Trophoblast cell (in vitro differentiated cells and primary cell): Measurements from ENCODE around the gene CIB4.

ENCODE experiments used
- DNase-seq, 2 donors: peaks; one replicate each; pipeline ENCODE4 v3.0.0-alpha.2; 2016
- H2AFZ ChIP-seq: 2 replicates; pipeline ENCODE4 v1.6.1; 2013; ENCODE audit warnings: low read length, moderate library complexity, mild to moderate bottlenecking; ENCODE audit not compliant: insufficient read depth, poor library complexity
- H2AK5ac ChIP-seq: 2 replicates; pipeline ENCODE4 v1.6.1; 2013; ENCODE audit warnings: mild to moderate bottlenecking, low read length
- H2BK120ac ChIP-seq: 2 replicates; pipeline ENCODE4 v1.6.1; 2013; ENCODE audit warnings: low read length, mild to moderate bottlenecking, moderate library complexity; ENCODE audit not compliant: insufficient read depth, poor library complexity
- H2BK12ac ChIP-seq: 2 replicates; pipeline ENCODE4 v1.6.1; 2013; ENCODE audit warnings: mild to moderate bottlenecking, low read length, moderate library complexity
- H2BK5ac ChIP-seq: 2 replicates; pipeline ENCODE4 v1.6.1; 2013; ENCODE audit warnings: low read length, low read depth, moderate library complexity, mild to moderate bottlenecking; ENCODE audit not compliant: poor library complexity
- H3K14ac ChIP-seq: 2 replicates; pipeline ENCODE4 v1.6.1; 2013; ENCODE audit warnings: mild to moderate bottlenecking, low read length
- H3K18ac ChIP-seq: 2 replicates; pipeline ENCODE4 v1.6.1; 2013; ENCODE audit warnings: mild to moderate bottlenecking, low read length
- H3K23ac ChIP-seq: 2 replicates; pipeline ENCODE4 v1.6.1; 2013; ENCODE audit warnings: low read length
- H3K27ac ChIP-seq: 2 replicates; pipeline ENCODE4 v1.5.1; 2013; ENCODE audit warnings: low read depth, mild to moderate bottlenecking, inconsistent platforms, low read length, moderate library complexity
- H3K27me3 ChIP-seq: 2 replicates; pipeline ENCODE4 v1.6.1; 2013; ENCODE audit warnings: inconsistent platforms, mild to moderate bottlenecking, low read length, moderate library complexity; ENCODE audit not compliant: insufficient read depth
- H3K36me3 ChIP-seq, 2 experiments: 1 replicate in 1 of 2; 2 replicates in 1 of 2; pipeline ENCODE4 v1.6.1; 2013; ENCODE audit warnings: low read length in 2 of 2, mild to moderate bottlenecking in 2 of 2, moderate library complexity in 1 of 2; ENCODE audit not compliant: insufficient read depth in 2 of 2, control insufficient read depth in 1 of 2
- H3K4ac ChIP-seq: 2 replicates; pipeline ENCODE4 v1.6.1; 2013; ENCODE audit warnings: low read depth, mild to moderate bottlenecking, low read length, moderate library complexity
- H3K4me1 ChIP-seq, 2 experiments: 1 replicate in 1 of 2; 2 replicates in 1 of 2; pipeline ENCODE4 v1.6.1; 2013; ENCODE audit warnings: low read length in 2 of 2, mild to moderate bottlenecking in 2 of 2, moderate library complexity in 1 of 2; ENCODE audit not compliant: insufficient read depth in 2 of 2, control insufficient read depth in 1 of 2
- H3K4me2 ChIP-seq: 2 replicates; pipeline ENCODE4 v1.6.1; 2013; ENCODE audit warnings: inconsistent platforms, mild to moderate bottlenecking, low read length, moderate library complexity
- H3K4me3 ChIP-seq: 2 replicates; pipeline ENCODE4 v1.5.1; 2013; ENCODE audit warnings: mild to moderate bottlenecking, low read depth, low read length, inconsistent platforms
- H3K79me1 ChIP-seq: one replicate; pipeline ENCODE4 v1.6.1; 2013; ENCODE audit warnings: low read length
- H3K79me2 ChIP-seq: 2 replicates; pipeline ENCODE4 v1.6.1; 2013; ENCODE audit warnings: low read length, mild to moderate bottlenecking; ENCODE audit not compliant: control insufficient read depth, insufficient read depth, poor library complexity
- H3K9ac ChIP-seq: 2 replicates; pipeline ENCODE4 v1.6.1; 2013; ENCODE audit warnings: mild to moderate bottlenecking, low read length
- H3K9me3 ChIP-seq: 2 replicates; pipeline ENCODE4 v1.6.1; 2013; ENCODE audit warnings: low read depth, mild to moderate bottlenecking, control low read depth, inconsistent platforms, low read length; ENCODE audit not compliant: insufficient read depth
- H4K12ac ChIP-seq: 2 replicates; pipeline ENCODE4 v1.6.1; 2013; ENCODE audit warnings: low read depth, mild to moderate bottlenecking, low read length, moderate library complexity
- H4K8ac ChIP-seq: 2 replicates; pipeline ENCODE4 v1.6.1; 2013; ENCODE audit warnings: low read depth, mild to moderate bottlenecking, low read length, moderate library complexity
- H4K91ac ChIP-seq: one replicate; pipeline ENCODE4 v1.6.1; 2013; ENCODE audit warnings: low read depth, mild to moderate bottlenecking, low read length, moderate library complexity
- WGBS: extraction: QIAGEN DNeasy Blood & Tissue Kit; methylation state at CpG from one replicate; pipeline ENCODE4 v1.1.7; 2013; ENCODE audit warnings: missing lambda C conversion rate; ENCODE audit not compliant: insufficient read length, insufficient coverage; ENCODE audit errors: extremely low coverage; 5-methylcytosine and 5-hydroxymethylcytosine counted together

CIB4 gene

DNA sequence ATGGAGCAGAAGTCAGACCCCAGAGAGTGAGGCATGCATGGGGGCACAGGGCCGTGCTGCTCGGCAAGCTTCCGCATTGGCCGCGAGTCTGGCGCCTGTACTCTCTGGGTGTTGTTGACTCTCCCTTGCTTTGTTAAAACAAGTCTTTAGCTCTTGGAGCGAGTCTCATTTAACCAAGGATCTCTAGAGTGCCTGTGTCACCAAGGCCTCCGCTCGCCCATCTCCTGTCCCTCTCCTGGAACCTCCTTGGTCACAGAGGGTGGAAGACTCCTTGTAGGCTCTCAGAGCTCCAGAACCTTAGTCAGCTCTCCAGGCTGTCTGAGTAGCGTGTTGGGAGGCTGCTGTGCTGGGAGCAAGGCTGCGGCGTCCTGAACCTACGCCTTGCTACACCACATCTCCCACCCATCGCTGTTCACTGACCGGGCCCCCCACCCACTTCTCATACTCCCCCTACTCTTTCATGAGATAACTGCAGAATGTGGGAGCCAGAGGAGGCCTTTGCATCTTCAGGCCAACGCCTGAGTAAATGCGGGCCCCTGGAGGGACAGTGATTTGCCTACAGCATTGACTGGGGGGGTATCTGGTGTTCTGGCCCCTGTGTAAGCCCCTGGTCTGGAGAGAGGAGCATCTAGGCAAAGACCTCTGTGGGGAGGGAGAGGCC lies 66.1 kb downstream of the CIB4 start:
- DNase-seq: no peak
- no peak overlapping the region for H3K23ac ChIP-seq
- no peaks in the 10 kb centered on the region for H3K79me2 ChIP-seq
- no peak overlapping the region for H2BK120ac ChIP-seq
- H2BK12ac ChIP-seq: no peak overlapping the region
- H4K8ac ChIP-seq: no peak overlapping the region
- no peak overlapping the region for H3K27ac ChIP-seq
- H4K91ac ChIP-seq: no peak overlapping the region
- H3K14ac ChIP-seq: no peak overlapping the region
- no peak overlapping the region for H2AK5ac ChIP-seq
- no CpG with 5 or more reads among the region's 17 CpGs for WGBS
- no peaks in the 10 kb centered on the region for H3K9me3 ChIP-seq
- no peak overlapping the region for H3K18ac ChIP-seq
- no peaks in the 10 kb centered on the region for H3K36me3 ChIP-seq
- no peak overlapping the region for H3K4ac ChIP-seq
- no peaks in the 10 kb centered on the region for H3K27me3 ChIP-seq
- H3K4me2 ChIP-seq: no peak overlapping the region
- H4K12ac ChIP-seq: no peak overlapping the region
- H3K79me1 ChIP-seq: no peaks in the 10 kb centered on the region
- no peak overlapping the region for H3K4me3 ChIP-seq
- H3K9ac ChIP-seq: no peak overlapping the region
- H3K4me1 ChIP-seq: no peaks in the 10 kb centered on the region
- no peak overlapping the region for H2AFZ ChIP-seq
- H2BK5ac ChIP-seq: no peak overlapping the region

DNA sequence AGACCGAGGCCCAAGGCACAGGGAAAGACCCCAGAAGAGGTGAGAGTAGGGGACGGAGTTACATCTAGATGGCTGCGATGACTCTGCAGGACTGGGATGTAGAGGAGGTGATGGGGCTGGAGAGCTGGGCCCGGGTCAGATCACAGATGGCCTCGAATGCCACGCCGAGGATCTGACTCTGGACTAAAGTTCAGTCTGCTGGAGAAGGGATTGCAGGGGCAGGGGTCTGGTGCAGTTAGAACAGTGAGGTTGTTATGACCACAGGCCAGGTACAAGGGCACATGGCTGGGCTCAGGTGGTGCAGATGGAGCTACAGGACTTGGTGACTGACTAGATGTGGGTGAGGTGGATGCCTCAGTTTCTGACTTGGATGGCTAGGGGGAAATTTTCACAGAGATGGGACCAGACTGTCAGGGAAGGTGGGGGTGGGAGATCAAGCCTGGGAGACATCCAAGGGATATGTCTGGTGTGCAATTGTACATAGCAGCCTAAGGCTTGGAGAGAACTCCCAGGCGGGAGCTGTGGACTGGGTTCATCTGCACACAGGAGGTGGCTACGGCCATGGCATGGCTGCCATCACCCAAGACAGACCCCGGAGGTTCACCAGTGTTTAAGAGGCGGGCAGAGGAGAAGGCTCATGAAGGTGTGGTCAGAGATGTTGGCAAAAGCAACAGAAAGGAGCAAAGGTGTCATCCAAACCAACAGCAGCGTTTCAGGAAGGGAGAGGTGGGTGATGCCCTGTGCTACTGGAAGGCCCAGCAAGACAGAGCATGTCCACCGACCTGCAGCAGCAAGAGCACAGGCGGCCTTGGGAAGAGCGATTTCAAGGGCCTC lies 66.9 kb downstream of the CIB4 start:
- Histone ChIP-seq H3K36me3 (no peaks in the 10 kb centered on the region), H3K27me3 (no peaks in the 10 kb centered on the region), H3K9ac (no peak overlapping the region), H2AFZ (no peak overlapping the region), H3K4me1 (no peaks in the 10 kb centered on the region), H3K18ac (no peak overlapping the region), H4K8ac (no peak overlapping the region), H3K4ac (no peak overlapping the region), H4K12ac (no peak overlapping the region), H3K23ac (no peak overlapping the region), H2BK5ac (no peak overlapping the region), H3K4me2 (no peak overlapping the region), H3K9me3 (no peaks in the 10 kb centered on the region), H2AK5ac (no peak overlapping the region), H2BK120ac (no peak overlapping the region), H4K91ac (no peak overlapping the region), H3K14ac (no peak overlapping the region), H3K79me2 (no peaks in the 10 kb centered on the region), H3K27ac (no peak overlapping the region), H3K79me1 (no peaks in the 10 kb centered on the region), H2BK12ac (no peak overlapping the region), H3K4me3 (no peak overlapping the region)
- no peak for DNase-seq
- no CpG with 5 or more reads among the region's 15 CpGs for WGBS

DNA sequence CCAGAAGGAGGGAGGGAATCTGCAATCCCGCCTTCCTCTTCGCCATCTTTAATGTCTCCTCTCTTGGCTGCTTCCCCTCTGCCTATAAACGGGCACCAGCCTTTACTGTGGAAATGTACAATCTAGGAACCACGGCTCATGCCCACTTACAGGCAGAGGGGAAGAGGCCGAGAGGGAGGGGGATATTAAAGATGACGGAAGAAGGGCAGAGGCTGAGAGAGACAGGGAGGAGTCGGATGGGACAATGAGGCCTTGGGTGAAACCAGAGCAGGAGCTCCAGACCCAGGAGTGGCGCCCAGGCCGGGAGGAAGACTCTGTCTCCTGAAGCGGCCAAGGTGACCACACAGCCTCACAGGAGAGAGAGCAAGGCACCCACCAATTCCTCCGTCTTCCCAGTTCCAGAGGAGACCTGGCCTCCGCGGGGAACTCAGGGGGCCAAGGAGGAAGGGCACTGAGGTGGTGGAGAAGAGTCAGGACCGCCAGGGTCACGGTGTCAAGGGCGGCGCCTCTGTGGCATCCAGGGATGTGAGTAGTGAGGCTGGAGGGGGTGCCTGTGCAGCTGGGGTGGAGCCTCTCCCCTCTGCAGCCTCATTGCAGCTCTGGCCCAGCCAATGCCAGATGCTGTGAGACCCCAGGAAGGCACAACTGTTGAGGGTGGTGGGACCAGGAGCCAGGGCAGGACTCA lies 67.8 kb downstream of the CIB4 start:
- Histone ChIP-seq H3K27ac (no peak overlapping the region), H2AFZ (no peak overlapping the region), H3K79me1 (no peaks in the 10 kb centered on the region), H3K4ac (no peak overlapping the region), H2BK5ac (no peak overlapping the region), H3K4me1 (no peaks in the 10 kb centered on the region), H3K4me2 (no peak overlapping the region), H3K14ac (no peak overlapping the region), H4K91ac (no peak overlapping the region), H3K36me3 (no peaks in the 10 kb centered on the region), H3K18ac (no peak overlapping the region), H3K9ac (no peak overlapping the region), H3K79me2 (no peaks in the 10 kb centered on the region), H2BK120ac (no peak overlapping the region), H3K23ac (no peak overlapping the region), H4K8ac (no peak overlapping the region), H3K4me3 (no peak overlapping the region), H3K9me3 (no peaks in the 10 kb centered on the region), H2AK5ac (no peak overlapping the region), H4K12ac (no peak overlapping the region), H3K27me3 (no peaks in the 10 kb centered on the region), H2BK12ac (no peak overlapping the region)
- no CpG with 5 or more reads among the region's 17 CpGs for WGBS
- DNase-seq: no peak

DNA sequence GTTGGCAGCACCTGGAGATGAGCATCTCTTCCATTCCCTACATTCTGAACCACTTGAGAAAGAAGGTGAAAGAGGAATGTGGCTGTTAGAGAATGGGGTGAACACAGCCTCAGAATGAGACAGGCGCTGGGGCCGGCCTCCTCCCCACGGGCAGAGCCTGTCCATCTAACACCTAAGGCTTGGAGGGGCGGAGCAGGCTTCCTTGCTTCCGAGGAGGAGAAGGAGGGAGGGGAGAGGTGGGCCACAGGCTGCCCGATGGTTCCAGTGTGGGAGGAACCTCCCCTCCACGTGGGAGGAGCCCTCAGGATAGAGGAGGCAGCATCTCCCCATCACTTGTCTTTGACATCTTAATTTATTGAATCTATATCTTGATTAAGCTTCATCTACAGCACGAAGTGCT lies 68.6 kb downstream of the CIB4 start:
- Histone ChIP-seq H3K9me3 (no peaks in the 10 kb centered on the region), H3K14ac (no peak overlapping the region), H3K27me3 (no peaks in the 10 kb centered on the region), H4K12ac (no peak overlapping the region), H4K91ac (no peak overlapping the region), H3K18ac (no peak overlapping the region), H2BK120ac (no peak overlapping the region), H2AFZ (no peak overlapping the region), H3K23ac (no peak overlapping the region), H3K4me3 (no peak overlapping the region), H3K79me1 (no peaks in the 10 kb centered on the region), H2BK5ac (no peak overlapping the region), H3K4ac (no peak overlapping the region), H2BK12ac (no peak overlapping the region), H3K36me3 (no peaks in the 10 kb centered on the region), H3K27ac (no peak overlapping the region), H3K9ac (no peak overlapping the region), H3K79me2 (no peaks in the 10 kb centered on the region), H3K4me1 (no peaks in the 10 kb centered on the region), H2AK5ac (no peak overlapping the region), H4K8ac (no peak overlapping the region), H3K4me2 (no peak overlapping the region)
- no peak for DNase-seq
- no CpG with 5 or more reads among the region's 8 CpGs for WGBS
